GM23338 (cell line): ENCODE data around the gene ANKS1B. TPM values are rescaled to one million over a fixed set of nuclear protein-coding genes. Genes with fewer than 3 reads are reported as not detected.

Source experiments
- ATAC-seq: fragments of 200-7000 bp; cut with Tn5 transposase; 3 replicates; pipeline ENCODE4 v1.9.1; 2020
- DNase-seq: peaks from one replicate; pipeline ENCODE4 v3.0.0-alpha.2; 2015; ENCODE audit warnings: low spot score
- H2AFZ ChIP-seq: fragments of 200-600 bp; sonication (generic); 2 replicates; pipeline ENCODE4 v1.8.0; 2016; ENCODE audit warnings: antibody characterized with exemption, mild to moderate bottlenecking, moderate library complexity
- H3F3A ChIP-seq: fragments of 200-600 bp; sonication (generic); replicated peaks from 2 replicates; pipeline ENCODE4 v1.8.0; 2017; ENCODE audit warnings: antibody characterized with exemption, mixed run types, low read depth
- H3K27ac ChIP-seq: fragments of 200-600 bp; sonication (generic); 2 replicates; pipeline ENCODE4 v1.6.1; 2016; ENCODE audit warnings: low read depth
- H3K27me3 ChIP-seq: fragments of 200-600 bp; sonication (generic); 2 replicates; pipeline ENCODE4 v1.8.0; 2016; ENCODE audit warnings: mild to moderate bottlenecking, mixed run types, moderate library complexity; ENCODE audit not compliant: insufficient read depth
- H3K36me3 ChIP-seq: fragments of 200-600 bp; sonication (generic); 2 replicates; pipeline ENCODE4 v1.8.0; 2016; ENCODE audit warnings: mild to moderate bottlenecking; ENCODE audit not compliant: insufficient read depth
- H3K4me1 ChIP-seq: fragments of 200-600 bp; sonication (generic); 2 replicates; pipeline ENCODE4 v1.8.0; 2016; ENCODE audit warnings: mild to moderate bottlenecking, moderate library complexity; ENCODE audit not compliant: insufficient read depth
- H3K4me2 ChIP-seq: fragments of 200-600 bp; sonication (generic); 2 replicates; pipeline ENCODE4 v1.7.1; 2017; ENCODE audit warnings: mixed run types
- H3K4me3 ChIP-seq: fragments of 200-600 bp; sonication (generic); 2 replicates; pipeline ENCODE4 v1.6.1; 2016; ENCODE audit warnings: mixed run types
- H3K79me2 ChIP-seq: fragments of 200-600 bp; sonication (generic); replicated peaks from 2 replicates; pipeline ENCODE4 v1.8.0; 2017; ENCODE audit warnings: mild to moderate bottlenecking; ENCODE audit not compliant: insufficient read depth
- H3K9me2 ChIP-seq: fragments of 200-600 bp; sonication (generic); 2 replicates; pipeline ENCODE4 v1.8.0; 2017; ENCODE audit not compliant: insufficient read depth
- H4K20me1 ChIP-seq: fragments of 200-600 bp; sonication (generic); replicated peaks from 2 replicates; pipeline ENCODE4 v1.8.0; 2017; ENCODE audit warnings: mild to moderate bottlenecking; ENCODE audit not compliant: insufficient read depth
- H3K27ac Mint-ChIP-seq: 2 replicates; pipeline ENCODE4 v1.8.0; 2020; ENCODE audit warnings: inconsistent platforms, mild to moderate bottlenecking, moderate library complexity, mixed read lengths
- H3K27me3 Mint-ChIP-seq: 3 replicates; pipeline ENCODE4 v1.8.0; 2022; ENCODE audit warnings: low read depth, mild to moderate bottlenecking, moderate library complexity, mixed read lengths, inconsistent platforms; ENCODE audit not compliant: insufficient read depth, poor library complexity
- H3K36me3 Mint-ChIP-seq: 3 replicates; pipeline ENCODE4 v1.8.0; 2021; ENCODE audit warnings: low read depth, mild to moderate bottlenecking, inconsistent platforms, moderate library complexity, mixed read lengths
- H3K4me1 Mint-ChIP-seq: 3 replicates; pipeline ENCODE4 v1.8.0; 2020; ENCODE audit warnings: mild to moderate bottlenecking, inconsistent platforms, mixed read lengths
- H3K4me3 Mint-ChIP-seq: 3 replicates; pipeline ENCODE4 v1.8.0; 2021; ENCODE audit warnings: moderate library complexity, mild to moderate bottlenecking, inconsistent platforms, mixed read lengths
- H3K9me3 Mint-ChIP-seq: 3 replicates; pipeline ENCODE4 v1.8.0; 2020; ENCODE audit warnings: moderate library complexity, mild to moderate bottlenecking, inconsistent platforms, mixed read lengths
- CREB1 ChIP-seq: fragments of 250-450 bp; sonication (Bioruptor Pico); IDR thresholded peaks from 2 replicates; pipeline ENCODE4 v1.5.0; 2020; ENCODE audit warnings: low read depth, mild to moderate bottlenecking, moderate library complexity
- CTCF ChIP-seq, 2 experiments: fragments of 200-600 bp in 1 of 2; sonication (generic) in 1 of 2; conservative IDR thresholded peaks; 2 replicates each; pipeline versions ENCODE4 v1.5.1 to v1.6.1; 2016 to 2017; ENCODE audit warnings: antibody characterized with exemption in 2 of 2, low read depth in 2 of 2, mild to moderate bottlenecking in 2 of 2, moderate library complexity in 1 of 2
- ETS1 ChIP-seq: IDR thresholded peaks from 2 replicates; pipeline ENCODE4 v1.6.1; 2016; ENCODE audit warnings: antibody characterized with exemption
- EZH2 ChIP-seq: fragments of 200-600 bp; sonication (generic); IDR thresholded peaks from one replicate; pipeline ENCODE4 v1.8.0; 2017; ENCODE audit warnings: antibody characterized with exemption, mild to moderate bottlenecking, low read depth; ENCODE audit not compliant: unreplicated experiment
- EZH2phosphoT487 ChIP-seq: fragments of 200-600 bp; sonication (generic); IDR thresholded peaks from one replicate; pipeline ENCODE4 v1.8.1; 2018; ENCODE audit warnings: antibody characterized with exemption; ENCODE audit not compliant: unreplicated experiment
- JUNB ChIP-seq: IDR thresholded peaks from one replicate; pipeline ENCODE4 v1.6.1; 2016; ENCODE audit warnings: antibody characterized with exemption; ENCODE audit not compliant: unreplicated experiment
- NANOG ChIP-seq: IDR thresholded peaks from 2 replicates; pipeline ENCODE4 v1.6.1; 2016; ENCODE audit warnings: antibody characterized with exemption, borderline replicate concordance
- POLR2AphosphoS5 ChIP-seq: IDR thresholded peaks from 2 replicates; pipeline ENCODE4 v1.6.1; 2016; ENCODE audit warnings: antibody characterized with exemption, low read depth
- REST ChIP-seq: IDR thresholded peaks from one replicate; pipeline ENCODE4 v1.6.1; 2018; ENCODE audit warnings: antibody characterized with exemption; ENCODE audit not compliant: unreplicated experiment
- STAT1 ChIP-seq: IDR thresholded peaks from one replicate; pipeline ENCODE4 v1.6.1; 2016; ENCODE audit warnings: antibody characterized with exemption; ENCODE audit not compliant: unreplicated experiment
- ZNF114 ChIP-seq: fragments of 250-450 bp; sonication (Bioruptor Pico); IDR thresholded peaks from 2 replicates; pipeline ENCODE4 v1.5.0; 2020; ENCODE audit warnings: mild to moderate bottlenecking, moderate library complexity
- ZNF331 ChIP-seq: fragments of 250-450 bp; sonication (Bioruptor Pico); IDR thresholded peaks from 2 replicates; pipeline ENCODE4 v1.5.0; 2020; ENCODE audit warnings: low read depth, mild to moderate bottlenecking, moderate library complexity
- ZNF462 ChIP-seq: fragments of 250-450 bp; sonication (Bioruptor Pico); IDR thresholded peaks from 2 replicates; pipeline ENCODE4 v1.5.0; 2020; ENCODE audit warnings: mild to moderate bottlenecking, moderate library complexity
- polyA plus RNA-seq: library from polyadenylated mRNA; unstranded; fragments of >200 nt; fragmentation: Nextera tagmentation; extraction: Ambion mirVana; gene quantifications from 2 replicates; pipeline ENCODE4 v1.2.1, GENCODE V29; 2016
- total RNA-seq: library from RNA; depleted of rRNA; stranded (reverse); fragments of >200 nt; shearing (Covaris generic); gene quantifications from 2 replicates; pipeline ENCODE4 v1.2.3, GENCODE V29; 2014

ANKS1B gene
- total and polyA plus RNA-seq, 2 experiments from 2014 or later = 4.3 to 5.8 TPM

GRCh38 chr12:99758997-99759396, 225.7 kb downstream of the ANKS1B start:
- Histone ChIP-seq H3F3A (no peaks in the 10 kb centered on the region), H3K4me2 (no peak overlapping the region), H4K20me1 (no peaks in the 10 kb centered on the region), H3K36me3 (no peaks in the 10 kb centered on the region), H3K9me2 (no peaks in the 10 kb centered on the region), H3K27ac (no peak overlapping the region), H3K79me2 (no peaks in the 10 kb centered on the region), H3K4me1 (no peaks in the 10 kb centered on the region), H3K4me3 (no peak overlapping the region), H3K27me3 (no peaks in the 10 kb centered on the region), H2AFZ (no peak overlapping the region)
- H3K27ac Mint-ChIP-seq = no peak overlapping the region
- DNase-seq = no peak
- H3K4me1 Mint-ChIP-seq = no peaks in the 10 kb centered on the region
- no peak for ATAC-seq
- no peaks in the 10 kb centered on the region for H3K9me3 Mint-ChIP-seq
- no peak overlapping the region for H3K4me3 Mint-ChIP-seq
- no peaks in the 10 kb centered on the region for H3K27me3 Mint-ChIP-seq
- no peaks in the 10 kb centered on the region for H3K36me3 Mint-ChIP-seq
- TF ChIP-seq POLR2AphosphoS5 = no peak
- no peak for TF ChIP-seq STAT1
- TF ChIP-seq REST = no peak
- TF ChIP-seq ZNF114 (CRISPR knock-in tag) = no peak
- no peak for TF ChIP-seq NANOG
- no peak for TF ChIP-seq ZNF462 (CRISPR knock-in tag)
- no peak for TF ChIP-seq EZH2phosphoT487
- no peak for TF ChIP-seq EZH2
- no peak for TF ChIP-seq CREB1 (CRISPR knock-in tag)
- TF ChIP-seq ETS1 = no peak
- no peak for TF ChIP-seq ZNF331
- TF ChIP-seq JUNB = no peak
- TF ChIP-seq CTCF (conservative IDR thresholded peaks at IDR 0.05; ENCODE audit: low read depth in 2 of 2) = no peak
